ENCODE results near the gene MERTK.
"Not testable (repeated sequence)": the region's sequence is repeated elsewhere in the genome, so short reads cannot be mapped to it uniquely, and the experiment has no call there.

MERTK gene

DNA sequence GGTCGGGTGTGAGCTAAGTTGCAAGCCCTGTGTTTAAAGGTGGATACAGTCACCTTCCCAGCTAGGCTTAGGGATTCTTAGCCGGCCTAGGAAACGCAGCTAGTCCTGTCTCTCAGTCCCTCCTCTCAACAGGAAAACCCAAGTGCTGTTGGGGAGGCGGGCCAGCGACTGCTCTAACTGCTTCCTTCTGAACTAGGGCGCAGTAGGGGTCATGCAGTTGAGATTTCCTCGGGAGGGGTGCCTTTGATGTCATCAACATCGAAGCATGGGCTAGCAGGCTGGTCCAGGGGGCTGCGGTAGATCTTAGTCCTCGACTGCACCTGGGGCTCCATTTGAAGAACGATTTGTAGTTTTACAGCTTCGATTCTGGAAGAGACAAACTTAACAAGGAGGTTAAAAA, 141.1 kb downstream of the MERTK start:
- DNase-seq (ENCODE audit: low spot score); FAIRE-seq: not testable (repeated sequence)

DNA sequence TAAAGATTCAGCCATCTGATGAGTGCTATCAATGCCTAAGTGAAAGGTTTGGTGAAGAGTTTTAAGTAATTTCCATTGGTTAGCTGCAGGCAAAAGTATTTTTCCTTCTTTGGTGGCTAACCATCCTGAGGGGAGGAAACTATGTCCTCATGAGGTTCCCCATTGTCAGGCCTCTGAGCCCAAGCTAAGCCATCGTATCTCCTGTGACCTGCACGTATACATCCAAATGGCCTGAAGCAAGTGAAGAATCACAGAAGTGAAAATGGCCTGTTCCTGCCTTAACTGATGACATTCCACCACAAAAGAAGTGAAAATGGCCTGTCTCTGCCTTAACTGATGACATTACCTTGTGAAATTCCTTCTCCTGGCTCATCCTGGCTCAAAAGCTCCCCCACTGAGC, 141.7 kb downstream of the MERTK start:
- DNase-seq (ENCODE audit: low spot score); FAIRE-seq: not testable (repeated sequence)

DNA sequence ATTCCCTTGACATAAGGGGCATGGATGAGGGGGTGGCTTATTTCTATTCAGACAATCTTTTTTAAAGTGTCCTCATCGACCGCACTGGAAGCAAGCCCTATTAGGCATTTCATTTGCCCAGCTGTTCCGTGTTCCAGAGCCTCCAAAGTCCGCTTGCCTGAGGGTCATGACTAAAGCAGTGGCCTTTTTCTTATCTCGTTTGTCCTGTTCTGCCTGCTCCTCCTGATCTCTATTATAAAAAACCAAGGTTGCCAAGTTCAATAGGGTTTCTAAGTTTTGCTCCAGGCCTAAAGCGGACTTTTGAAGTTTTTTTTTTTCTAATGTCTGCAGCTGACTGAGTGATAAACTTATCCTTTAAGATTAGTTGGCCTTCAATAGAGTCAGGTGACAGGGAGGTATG, 143.1 kb downstream of the MERTK start:
- FAIRE-seq, result not testable (repeated sequence)

DNA sequence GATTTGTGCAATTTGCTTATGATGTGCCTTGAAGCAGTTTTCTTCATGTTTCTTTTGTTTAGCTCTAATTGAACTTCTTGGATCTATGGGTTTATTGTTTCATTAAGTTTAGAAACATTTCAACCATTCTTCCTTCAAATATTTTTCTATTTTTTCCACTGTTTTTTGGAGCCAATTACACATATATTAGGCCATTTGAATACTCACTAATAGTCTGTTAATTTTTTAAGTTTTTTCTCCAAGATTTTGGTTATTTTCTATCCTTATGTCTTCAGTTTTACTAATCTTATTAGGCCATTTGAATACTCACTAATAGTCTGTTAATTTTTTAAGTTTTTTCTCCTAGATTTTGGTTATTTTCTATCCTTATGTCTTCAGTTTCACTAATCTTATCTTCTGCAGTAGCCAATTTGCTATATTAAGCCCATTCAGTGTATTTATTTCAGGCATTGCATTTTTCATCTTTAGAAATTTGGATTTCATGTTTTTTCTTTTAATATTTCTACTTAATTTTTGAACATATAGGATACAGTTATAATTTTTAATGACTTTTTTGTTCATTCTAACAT, 147.1 kb downstream of the MERTK start:
- no peak for DNase-seq (ENCODE audit: low spot score)
- FAIRE-seq, result no peak

More for the DNA sequence above, 143.1 kb downstream of the MERTK start:
- not testable (repeated sequence) for DNase-seq (ENCODE audit: low spot score)

DNA sequence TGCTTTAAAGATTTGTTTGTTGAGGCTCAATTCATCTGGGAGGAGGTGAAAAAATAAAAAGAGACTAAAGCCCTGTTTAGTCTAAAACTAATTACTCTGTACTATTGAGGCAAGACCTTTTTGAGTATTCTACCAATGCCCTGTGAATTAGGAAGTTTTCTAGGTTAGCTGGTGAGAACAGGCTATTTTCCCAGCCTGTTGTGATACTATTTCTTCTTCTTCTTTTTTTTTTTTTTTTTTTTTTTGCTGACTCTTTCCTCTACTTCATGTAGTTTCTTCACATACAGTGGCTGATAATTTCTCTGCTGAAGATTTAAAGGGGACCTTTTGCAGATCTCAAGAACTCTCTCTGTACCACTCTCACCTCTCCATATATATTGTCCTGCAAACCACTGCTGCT, 147.8 kb downstream of the MERTK start:
- no peak for DNase-seq (ENCODE audit: low spot score)
- FAIRE-seq, result no peak

DNA sequence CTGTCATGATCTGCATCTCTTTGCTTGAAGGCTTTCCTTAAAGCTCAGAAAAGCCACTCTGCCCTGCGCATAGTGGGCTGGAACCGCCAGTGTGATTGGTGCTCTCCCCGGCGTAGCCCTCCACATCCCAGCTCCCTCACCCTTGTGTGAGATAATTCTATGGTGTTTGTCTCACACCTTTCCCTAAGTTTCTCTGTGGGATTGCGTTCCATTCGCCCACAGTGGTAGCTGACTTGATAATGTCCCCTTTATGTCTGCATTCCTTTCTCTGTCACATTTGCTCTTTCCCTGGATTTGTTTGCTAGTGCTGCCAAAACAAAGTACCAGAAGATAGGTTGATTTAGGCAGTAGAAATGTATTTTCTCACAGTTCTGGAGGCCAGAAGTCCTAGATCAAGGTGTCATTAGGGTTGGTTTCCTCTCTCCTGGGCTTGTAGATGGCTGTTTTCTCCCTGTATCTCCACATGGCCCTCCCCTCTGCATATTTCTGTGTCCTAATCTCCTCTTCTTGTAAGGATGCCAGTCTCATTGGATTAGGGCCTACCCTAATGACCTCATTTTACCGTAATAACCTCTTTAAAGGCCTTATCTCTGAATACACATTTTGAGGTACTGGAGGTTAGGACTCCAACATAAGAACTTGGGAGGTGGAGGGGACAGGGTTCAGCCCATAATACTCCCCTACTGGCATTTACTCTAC, 149.3 kb downstream of the MERTK start:
- no peak for DNase-seq (ENCODE audit: low spot score)
- FAIRE-seq, result no peak

DNA sequence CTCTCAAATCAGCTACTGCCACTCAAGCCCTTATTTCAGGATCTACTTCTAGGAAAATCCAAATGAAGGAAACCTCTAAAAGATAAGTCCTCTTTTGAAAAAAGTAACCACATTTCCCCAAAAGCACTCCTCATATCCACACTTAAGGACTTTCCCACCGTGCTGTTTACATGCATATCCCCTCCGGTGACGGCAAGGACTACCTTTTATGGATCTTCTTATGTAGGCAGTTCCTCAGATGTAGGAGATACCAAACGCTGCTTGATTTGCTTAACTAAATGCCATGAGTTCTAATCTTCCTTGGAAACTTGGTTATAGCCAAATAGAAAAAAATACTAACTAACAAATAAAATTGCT, 149.8 kb downstream of the MERTK start:
- FAIRE-seq, result no peak
- no peak for DNase-seq (ENCODE audit: low spot score)

DNA sequence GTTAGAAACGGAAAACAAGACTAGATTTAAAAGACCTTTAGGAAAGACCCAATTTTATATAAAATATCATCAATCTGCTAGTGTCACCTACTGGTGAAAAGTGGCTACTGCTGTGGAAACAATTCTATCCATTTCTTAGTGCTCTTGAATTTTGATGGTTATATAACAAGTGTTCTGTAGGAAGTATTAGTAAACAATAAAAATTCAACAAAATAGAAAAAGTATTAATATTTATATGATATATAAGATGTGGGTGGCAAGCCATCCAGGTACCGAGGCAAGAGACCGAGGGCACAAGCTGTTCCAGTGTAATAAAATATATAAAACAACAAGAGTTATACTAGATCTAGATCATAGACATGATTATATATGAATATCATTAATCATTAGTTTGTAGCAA, 150.5 kb downstream of the MERTK start:
- no peak for FAIRE-seq
- peak; percentile 57 for DNase-seq (ENCODE audit: low spot score)

DNA sequence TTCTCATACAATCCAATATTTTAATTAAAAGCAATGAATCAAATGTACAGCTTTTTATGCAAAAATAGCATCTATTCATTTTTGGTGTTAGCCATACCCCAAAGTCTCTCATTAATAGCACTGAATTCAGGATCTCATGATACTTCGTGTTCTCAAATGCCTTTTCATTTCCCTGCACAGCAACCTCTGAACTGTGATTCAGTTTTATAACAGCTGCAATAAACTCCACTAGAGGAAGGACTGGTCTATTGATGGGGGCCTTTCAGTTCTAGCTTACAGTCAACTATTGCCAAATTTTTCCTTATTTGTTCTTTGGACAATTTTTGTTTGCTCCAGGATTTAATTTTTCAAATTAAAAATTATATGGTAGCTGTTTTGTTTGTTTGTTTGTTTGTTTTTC, 151.9 kb downstream of the MERTK start:
- FAIRE-seq (no peak), DNase-seq (ENCODE audit: low spot score) (no peak)

DNA sequence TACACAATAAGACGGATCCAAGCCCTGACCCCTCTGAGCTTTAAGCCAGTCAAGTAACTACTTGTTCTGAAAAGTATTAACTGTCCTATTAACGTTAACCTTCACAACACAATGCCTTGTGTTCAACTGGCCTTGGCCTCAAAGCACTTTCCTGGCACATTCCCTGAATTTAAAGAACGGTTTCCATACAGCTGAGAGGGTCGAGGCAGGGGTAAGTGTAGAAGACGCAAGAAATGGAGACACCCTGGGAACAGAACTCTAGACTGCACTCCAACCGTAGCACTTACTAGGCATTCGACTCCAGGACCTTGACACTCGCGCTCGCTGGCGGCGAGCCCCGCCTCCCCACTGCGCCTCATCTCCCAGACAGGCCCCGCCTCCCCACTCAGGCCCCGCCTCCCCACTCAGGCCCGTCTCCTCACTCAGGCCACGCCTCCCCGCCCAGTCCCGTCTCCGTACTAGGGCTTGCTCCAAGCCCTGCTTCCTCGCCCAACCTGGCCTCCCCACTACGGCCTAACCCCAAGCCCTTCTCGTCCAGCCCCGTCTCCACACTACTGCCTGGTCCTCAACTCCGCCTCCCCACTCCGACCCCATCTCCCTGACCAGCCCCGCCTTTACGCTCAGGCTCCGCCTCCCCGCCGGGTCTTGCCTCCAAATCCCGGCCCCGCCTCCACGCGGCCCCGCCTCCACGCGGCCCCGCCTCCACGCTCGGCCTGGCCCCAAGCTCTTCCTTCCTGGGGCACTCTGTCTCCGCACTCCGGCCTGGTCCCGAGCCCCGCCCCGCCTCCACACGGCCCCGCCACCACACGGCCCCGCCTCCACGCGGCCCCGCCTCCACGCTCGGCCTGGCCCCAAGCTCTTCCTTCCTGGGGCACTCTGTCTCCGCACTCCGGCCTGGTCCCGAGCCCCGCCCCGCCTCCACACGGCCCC, 155.8 kb downstream of the MERTK start:
- peak; percentile 97 for DNase-seq (ENCODE audit: low spot score)
- peak; percentile 91 for FAIRE-seq

DNA sequence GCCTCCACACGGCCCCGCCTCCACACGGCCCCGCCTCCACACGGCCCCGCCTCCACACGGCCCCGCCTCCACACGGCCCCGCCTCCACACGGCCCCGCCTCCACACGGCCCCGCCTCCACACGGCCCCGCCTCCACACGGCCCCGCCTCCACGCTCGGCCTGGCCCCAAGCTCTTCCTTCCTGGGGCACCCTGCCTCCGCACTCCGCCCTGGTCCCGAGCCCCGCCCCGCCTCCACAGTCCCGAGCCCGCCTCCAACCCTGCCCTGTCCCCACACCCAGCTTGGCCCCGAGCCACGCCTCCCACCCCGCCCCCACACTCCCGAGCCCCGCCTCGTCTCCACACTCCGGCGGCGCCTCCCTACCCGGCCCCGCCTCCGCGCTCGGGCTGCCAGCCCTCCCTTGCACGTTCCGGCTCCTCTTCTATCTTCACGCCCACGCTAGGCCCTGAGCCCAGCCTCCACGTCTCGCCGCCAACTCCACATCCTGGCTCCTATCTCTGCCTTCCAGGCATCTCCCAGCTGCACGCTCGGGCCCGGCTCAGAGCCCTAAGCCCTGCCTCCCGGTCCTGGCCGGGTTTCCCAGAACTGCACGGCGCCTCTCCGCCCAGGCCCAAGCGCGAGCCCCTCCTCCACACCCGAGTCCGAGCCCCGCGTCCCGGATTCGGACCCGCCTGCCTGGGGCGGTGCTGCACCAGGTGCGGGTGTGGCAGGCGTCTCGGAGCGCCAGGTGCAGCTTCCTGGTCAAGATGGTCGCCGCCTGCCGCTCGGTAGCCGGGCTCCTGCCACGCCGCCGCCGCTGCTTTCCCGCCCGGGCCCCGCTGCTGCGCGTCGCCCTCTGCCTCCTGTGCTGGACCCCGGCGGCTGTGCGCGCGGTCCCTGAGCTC, 156.7 kb downstream of the MERTK start, which contains the start of gene TMEM87B:
Gene TMEM87B (plus strand): TSS at position 423 of the 883 bp plus-strand sequence. CDS start 323 bp downstream, at position 746.
- DNase-seq (ENCODE audit: low spot score), result peak; percentile 97
- FAIRE-seq, result peak; percentile 87

DNA sequence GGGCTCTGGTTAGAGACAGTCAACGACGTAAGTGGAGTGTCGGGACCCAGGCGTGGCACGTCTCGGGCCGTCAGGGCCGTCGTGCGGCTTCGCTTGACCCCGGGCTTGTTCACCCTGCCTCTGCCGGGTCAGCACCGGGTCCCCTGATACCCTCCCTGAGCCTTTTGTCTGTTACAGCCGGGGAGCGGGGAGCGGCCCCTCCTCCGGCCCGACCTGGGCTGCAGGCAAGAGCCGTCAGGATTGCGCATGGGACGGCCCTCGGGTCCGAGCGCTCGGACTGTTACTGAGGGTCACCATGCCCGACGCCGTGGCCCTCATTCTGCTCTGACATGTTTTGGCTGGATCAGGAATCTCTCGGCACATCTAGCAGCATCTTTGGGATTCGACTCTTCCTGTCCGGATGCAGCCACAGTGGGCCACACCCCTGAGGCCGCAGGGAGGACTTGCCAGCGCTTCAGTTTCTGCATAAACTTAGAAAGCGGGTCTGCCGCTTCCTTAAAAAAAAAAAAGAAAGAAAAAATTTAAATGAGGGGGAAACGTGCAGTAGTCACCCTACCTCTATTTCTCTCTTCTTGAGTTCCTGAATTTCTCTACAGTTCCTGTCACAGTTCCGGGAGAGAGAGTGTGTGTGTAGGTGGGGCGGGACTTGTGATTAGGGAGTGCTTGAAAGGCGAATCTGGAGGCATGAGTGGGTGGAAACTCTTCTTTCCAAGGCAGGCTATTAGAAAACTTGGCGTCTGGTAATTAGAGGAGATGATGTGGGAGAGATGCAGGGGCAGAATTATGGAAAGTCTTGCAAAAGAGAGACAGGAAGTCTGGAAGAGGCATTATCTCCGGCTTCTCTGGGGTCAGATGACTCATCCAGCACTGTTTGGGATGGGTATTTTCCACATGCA, 157.6 kb downstream of the MERTK start:
- no peak for FAIRE-seq

DNA sequence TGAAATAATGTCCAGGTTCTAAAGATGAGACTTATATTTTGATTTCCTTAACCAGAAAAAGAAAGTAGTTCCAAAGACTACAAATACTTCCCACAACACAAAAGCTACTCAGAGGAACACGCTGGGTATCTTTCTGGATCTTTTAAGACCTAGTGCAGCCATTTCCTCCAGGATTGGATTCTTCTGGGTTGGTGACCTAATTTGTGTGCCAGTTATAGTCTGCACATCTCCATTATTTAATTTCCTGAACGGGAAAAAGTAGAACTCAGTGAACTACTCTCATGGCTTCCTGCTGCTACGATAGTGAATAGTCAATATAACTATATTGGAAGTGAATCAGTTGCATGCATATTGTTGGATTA, 158.2 kb downstream of the MERTK start:
- no peak for FAIRE-seq
- DNase-seq (ENCODE audit: low spot score), result no peak

More for the DNA sequence above, 157.6 kb downstream of the MERTK start:
- DNase-seq (ENCODE audit: low spot score), result peak; percentile 58

DNA sequence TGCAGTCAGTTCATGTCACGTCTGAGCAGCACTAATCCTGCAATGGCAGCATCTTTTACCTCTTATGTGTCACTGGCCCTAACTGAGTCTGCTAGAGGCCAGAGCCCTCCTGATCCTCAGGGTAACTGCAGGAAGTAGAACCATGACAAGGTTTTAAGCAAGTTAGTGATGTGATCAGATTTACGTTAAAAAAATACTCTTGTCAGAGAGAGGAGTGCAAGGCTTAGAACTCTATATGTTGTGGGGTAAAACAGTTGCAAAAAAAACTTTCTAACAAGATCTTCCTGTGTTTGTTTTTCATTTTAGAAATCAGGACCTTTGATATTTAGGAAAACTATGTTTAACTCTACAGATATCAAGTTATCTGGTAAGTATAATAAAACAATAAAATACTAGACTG, 161.3 kb downstream of the MERTK start:
- DNase-seq (ENCODE audit: low spot score) (no peak), FAIRE-seq (no peak)

DNA sequence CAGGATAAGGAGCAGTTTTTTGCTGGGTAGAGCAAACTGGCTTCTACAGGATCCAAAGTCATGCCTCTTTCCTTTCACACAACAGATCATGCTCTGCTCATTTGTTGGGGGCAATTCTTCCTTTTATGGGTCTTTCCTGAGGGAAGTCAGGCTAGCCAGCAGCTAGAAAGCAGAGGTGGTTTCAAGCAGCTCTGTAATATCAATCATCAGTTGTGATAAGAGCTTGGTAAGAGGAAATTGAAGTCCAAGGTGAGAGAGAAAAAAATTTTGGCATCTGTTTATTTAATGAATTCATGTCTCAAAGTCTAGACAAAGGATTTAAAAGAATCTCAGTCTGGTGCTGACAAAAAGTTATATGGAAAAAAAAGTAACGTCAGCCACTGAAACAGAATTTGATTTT, 162.9 kb downstream of the MERTK start:
- DNase-seq (ENCODE audit: low spot score) (no peak), FAIRE-seq (no peak)

DNA sequence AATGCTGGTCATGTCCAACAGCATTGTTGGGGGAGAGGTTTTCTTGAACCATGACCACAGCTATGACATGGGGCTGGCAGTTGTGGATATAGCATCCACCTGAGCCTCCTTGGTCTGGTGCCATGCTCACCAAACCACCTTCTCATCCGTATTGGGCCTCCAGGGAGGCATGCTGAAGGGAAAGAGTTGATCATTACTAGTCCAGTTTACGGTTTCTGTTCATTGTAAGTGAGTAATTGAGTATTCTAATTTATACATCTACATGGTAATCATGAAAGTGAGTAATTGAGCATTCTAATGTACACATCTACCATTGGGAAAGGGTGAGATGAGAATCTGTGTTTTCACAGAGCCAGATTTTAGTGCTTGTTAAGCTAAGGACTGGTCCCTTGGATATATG, 163.4 kb downstream of the MERTK start:
- DNase-seq (ENCODE audit: low spot score) (no peak), FAIRE-seq (no peak)

DNA sequence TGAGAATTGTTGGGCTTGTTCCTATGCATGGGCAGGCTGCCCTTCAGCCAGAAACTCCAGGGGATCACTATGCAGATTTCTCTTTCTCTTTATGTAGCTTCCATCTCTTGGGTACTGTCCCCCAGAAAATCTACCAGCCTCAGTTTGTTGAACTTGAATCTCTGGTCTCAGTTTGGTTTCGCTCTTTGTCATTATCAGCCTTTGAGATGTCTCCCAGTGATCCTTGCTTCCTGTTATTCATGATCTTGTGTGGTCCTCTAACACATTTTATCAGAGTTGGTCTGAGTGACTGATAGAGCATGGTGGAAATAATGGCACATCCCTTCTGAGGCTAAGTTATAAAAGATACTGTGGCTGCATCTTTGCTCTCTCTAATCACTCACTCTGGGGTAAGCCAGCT, 164.5 kb downstream of the MERTK start:
- FAIRE-seq (no peak), DNase-seq (ENCODE audit: low spot score) (no peak)

DNA sequence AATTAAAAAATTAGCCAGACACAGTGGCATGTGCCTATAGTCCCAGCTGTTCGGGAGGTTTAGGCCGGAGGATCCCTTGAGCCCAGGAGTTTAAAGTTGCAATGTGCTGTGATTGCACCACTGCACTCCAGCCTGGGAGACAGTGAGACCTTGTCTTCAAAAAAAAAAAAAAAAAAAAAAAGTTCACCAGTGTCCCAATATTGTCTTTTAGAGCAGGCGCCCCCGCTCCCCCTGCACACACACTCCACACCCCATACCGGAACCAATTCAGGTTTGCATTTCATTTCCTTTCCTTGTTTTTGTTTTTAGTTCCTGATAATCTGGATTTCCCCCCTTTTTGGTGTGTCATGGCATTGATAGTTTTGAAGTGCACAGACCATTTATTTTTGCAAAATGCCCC, 167.1 kb downstream of the MERTK start:
- no peak for DNase-seq (ENCODE audit: low spot score)
- no peak for FAIRE-seq

DNA sequence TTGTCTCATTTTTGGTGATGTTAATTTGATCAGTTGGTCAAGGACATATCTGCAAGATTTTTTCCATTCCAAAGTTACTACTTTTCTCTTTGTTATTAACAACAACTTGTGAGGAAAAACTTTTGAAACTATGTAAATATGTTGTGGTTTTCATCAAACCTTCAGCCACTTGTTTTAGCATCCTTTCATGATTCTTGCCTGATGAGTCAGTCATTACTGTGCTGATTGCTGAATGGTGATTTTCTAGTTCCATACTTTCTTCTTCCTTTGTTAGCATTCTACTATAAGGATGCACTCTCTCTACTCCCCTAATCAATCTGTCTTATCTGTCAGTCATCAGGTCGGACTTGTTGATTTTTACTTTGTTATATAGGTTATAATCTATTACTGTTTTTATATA, 167.6 kb downstream of the MERTK start:
- DNase-seq (ENCODE audit: low spot score), result no peak
- FAIRE-seq, result peak; percentile 27

DNA sequence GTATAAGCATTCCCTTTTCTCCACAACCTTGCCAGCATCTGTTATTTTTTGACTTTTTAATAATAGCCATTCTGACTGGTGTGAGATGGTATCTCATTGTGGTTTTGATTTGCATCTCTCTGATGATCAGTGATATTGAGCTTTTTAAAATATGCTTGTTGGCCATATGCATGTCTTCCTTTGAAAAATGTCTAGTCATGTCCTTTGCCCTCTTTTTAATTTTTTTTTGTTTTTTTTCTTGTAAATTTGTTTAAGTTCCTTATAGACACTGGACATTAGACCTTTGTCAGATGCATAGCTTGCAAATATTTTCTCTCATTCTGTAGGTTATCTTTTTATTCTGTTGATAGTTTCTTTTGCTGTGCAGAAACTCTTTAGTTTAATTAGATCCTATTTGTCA, 171.4 kb downstream of the MERTK start:
- FAIRE-seq; DNase-seq (ENCODE audit: low spot score): not testable (repeated sequence)
